HPDE6-E6E7 (cell line): ENCODE results near the gene FUT6.
A peak's percentile ranks its signal among the peaks of the same experiment; 100 is the strongest.

Experiments
- DNase-seq: peaks from one replicate; pipeline ENCODE4 v3.0.0; 2011; ENCODE audit warnings: missing footprints; ENCODE audit errors: extremely low spot score

The FUT6 gene

GRCh38 chr19:5804516-5805461 lies 34.7 kb downstream of the FUT6 start, which contains the start of gene NRTN:
Gene NRTN, plus strand, starts transcription at chr19:5805067. Its CDS starts 19,099 bp downstream, at chr19:5824166.
- peak; percentile 60 for DNase-seq

GRCh38 chr19:5803752-5804515 lies 35.6 kb downstream of the FUT6 start:
- DNase-seq, result peak; percentile 96

GRCh38 chr19:5803441-5803751 lies 36.1 kb downstream of the FUT6 start:
- DNase-seq, result no peak

GRCh38 chr19:5801796-5802619 lies 37.5 kb downstream of the FUT6 start:
- no peak for DNase-seq

- no peak for DNase-seq
Measured at GRCh38 chr19:5800361-5801270, 38.9 kb downstream of the FUT6 start.

- no peak for DNase-seq
Measured at GRCh38 chr19:5799247-5800241, 40.0 kb downstream of the FUT6 start.

- DNase-seq, result no peak
Measured at GRCh38 chr19:5798244-5798643, 41.3 kb downstream of the FUT6 start.

GRCh38 chr19:5795382-5795919 lies 44.1 kb downstream of the FUT6 start:
- no peak for DNase-seq

- no peak for DNase-seq
Measured at GRCh38 chr19:5793188-5793587, 46.3 kb downstream of the FUT6 start.

- no peak for DNase-seq
Measured at GRCh38 chr19:5792224-5792623, 47.3 kb downstream of the FUT6 start.

GRCh38 chr19:5790559-5791520 lies 48.7 kb downstream of the FUT6 start, which contains the start of gene DUS3L:
Gene DUS3L, minus strand, starts transcription at chr19:5791163. Its CDS starts 22 bp downstream, at chr19:5791141.
- peak; percentile 99 for DNase-seq

- DNase-seq, result peak; percentile 64
Measured at GRCh38 chr19:5789886-5790558, 49.5 kb downstream of the FUT6 start.

- no peak for DNase-seq
Measured at GRCh38 chr19:5789351-5789761, 50.1 kb downstream of the FUT6 start.

- DNase-seq, result no peak
Measured at GRCh38 chr19:5788422-5788821, 51.1 kb downstream of the FUT6 start.

GRCh38 chr19:5787409-5788182 lies 51.9 kb downstream of the FUT6 start:
- DNase-seq, result no peak

GRCh38 chr19:5786593-5787408 lies 52.7 kb downstream of the FUT6 start:
- no peak for DNase-seq
